Gastroesophageal sphincter (tissue), 4 donors: ENCODE data around the gene UPF2. TPM values are rescaled to one million over a fixed set of nuclear protein-coding genes. Genes with fewer than 3 reads are reported as not detected.

Experiments
- ATAC-seq: fragments of 150-250 bp; one replicate; pipeline ENCODE4 v1.9.1; 2016; ENCODE audit warnings: mild to moderate bottlenecking, moderate library complexity
- H3K27ac ChIP-seq, 4 donors: fragments of 200-600 bp; sonication (generic) in 3 of 4; 1 replicate in 3 of 4; 2 replicates in 1 of 4; pipeline ENCODE4 v1.5.1; 2016 to 2019
- H3K27me3 ChIP-seq: fragments of 200-600 bp; sonication (generic); one replicate; pipeline ENCODE4 v1.5.1; 2019
- H3K36me3 ChIP-seq, 2 donors: fragments of 200-600 bp; sonication (generic); one replicate each; pipeline ENCODE4 v1.5.1; 2019; ENCODE audit warnings: control low read depth in 1 of 2
- H3K4me1 ChIP-seq, 3 donors: fragments of 200-600 bp; sonication (generic); 1 replicate in 2 of 3; 2 replicates in 1 of 3; pipeline ENCODE4 v1.5.1; 2016 to 2019; ENCODE audit warnings: control low read depth in 2 of 3
- H3K4me3 ChIP-seq, 2 donors: fragments of 200-600 bp; sonication (generic); one replicate each; pipeline ENCODE4 v1.5.1; 2019; ENCODE audit warnings: mild to moderate bottlenecking in 1 of 2, moderate library complexity in 1 of 2
- H3K9me3 ChIP-seq, 3 donors: fragments of 200-600 bp; sonication (generic); one replicate each; pipeline ENCODE4 v1.5.1; 2017 to 2019; ENCODE audit warnings: control low read depth in 2 of 3
- EP300 ChIP-seq: sonication (generic); formaldehyde crosslinking; IDR thresholded peaks from one replicate; pipeline ENCODE4 v1.6.1; 2017; ENCODE audit warnings: antibody characterized with exemption, mild to moderate bottlenecking
- POLR2A ChIP-seq, 2 donors: fragments of 450-650 bp; IDR thresholded peaks; one replicate each; pipeline ENCODE4 v1.6.1; 2017; ENCODE audit warnings: antibody characterized with exemption in 2 of 2, mild to moderate bottlenecking in 2 of 2, moderate library complexity in 1 of 2
- POLR2AphosphoS5 ChIP-seq: sonication (generic); formaldehyde crosslinking; IDR thresholded peaks from one replicate; pipeline ENCODE4 v1.6.1; 2017; ENCODE audit warnings: antibody characterized with exemption
- WGBS, 2 donors: methylation state at CpG; one replicate each; pipeline ENCODE4 v1.1.5; 2018; ENCODE audit warnings: low coverage in 1 of 2; 5-methylcytosine and 5-hydroxymethylcytosine counted together
- total RNA-seq, 4 donors: library from RNA; depleted of rRNA; stranded (reverse); fragments of >200 nt; gene quantifications; one replicate each; pipeline ENCODE4 v1.1.0, GENCODE V29; 2016
- TF ChIP-seq, protein P1 (sequence below), 4 experiments: fragments of 200-600 bp in 2 of 4; fragments of 450-650 bp in 2 of 4; sonication (generic) in 1 of 4; IDR thresholded peaks; one replicate each; pipeline ENCODE4 v1.5.1; 2017 to 2019; ENCODE audit warnings: antibody characterized with exemption in 4 of 4, mild to moderate bottlenecking in 2 of 4, moderate library complexity in 2 of 4

UPF2 gene, protein sequence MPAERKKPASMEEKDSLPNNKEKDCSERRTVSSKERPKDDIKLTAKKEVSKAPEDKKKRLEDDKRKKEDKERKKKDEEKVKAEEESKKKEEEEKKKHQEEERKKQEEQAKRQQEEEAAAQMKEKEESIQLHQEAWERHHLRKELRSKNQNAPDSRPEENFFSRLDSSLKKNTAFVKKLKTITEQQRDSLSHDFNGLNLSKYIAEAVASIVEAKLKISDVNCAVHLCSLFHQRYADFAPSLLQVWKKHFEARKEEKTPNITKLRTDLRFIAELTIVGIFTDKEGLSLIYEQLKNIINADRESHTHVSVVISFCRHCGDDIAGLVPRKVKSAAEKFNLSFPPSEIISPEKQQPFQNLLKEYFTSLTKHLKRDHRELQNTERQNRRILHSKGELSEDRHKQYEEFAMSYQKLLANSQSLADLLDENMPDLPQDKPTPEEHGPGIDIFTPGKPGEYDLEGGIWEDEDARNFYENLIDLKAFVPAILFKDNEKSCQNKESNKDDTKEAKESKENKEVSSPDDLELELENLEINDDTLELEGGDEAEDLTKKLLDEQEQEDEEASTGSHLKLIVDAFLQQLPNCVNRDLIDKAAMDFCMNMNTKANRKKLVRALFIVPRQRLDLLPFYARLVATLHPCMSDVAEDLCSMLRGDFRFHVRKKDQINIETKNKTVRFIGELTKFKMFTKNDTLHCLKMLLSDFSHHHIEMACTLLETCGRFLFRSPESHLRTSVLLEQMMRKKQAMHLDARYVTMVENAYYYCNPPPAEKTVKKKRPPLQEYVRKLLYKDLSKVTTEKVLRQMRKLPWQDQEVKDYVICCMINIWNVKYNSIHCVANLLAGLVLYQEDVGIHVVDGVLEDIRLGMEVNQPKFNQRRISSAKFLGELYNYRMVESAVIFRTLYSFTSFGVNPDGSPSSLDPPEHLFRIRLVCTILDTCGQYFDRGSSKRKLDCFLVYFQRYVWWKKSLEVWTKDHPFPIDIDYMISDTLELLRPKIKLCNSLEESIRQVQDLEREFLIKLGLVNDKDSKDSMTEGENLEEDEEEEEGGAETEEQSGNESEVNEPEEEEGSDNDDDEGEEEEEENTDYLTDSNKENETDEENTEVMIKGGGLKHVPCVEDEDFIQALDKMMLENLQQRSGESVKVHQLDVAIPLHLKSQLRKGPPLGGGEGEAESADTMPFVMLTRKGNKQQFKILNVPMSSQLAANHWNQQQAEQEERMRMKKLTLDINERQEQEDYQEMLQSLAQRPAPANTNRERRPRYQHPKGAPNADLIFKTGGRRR
- 10 to 100 TPM; 23.8 to 40.9 (median 35.0) TPM for total RNA-seq

- peaks cover 0 to 38% (median 5%) of the 10 kb centered on the region in 3 donors for H3K4me1 ChIP-seq
- WGBS, 2 donors = 5 to 8% methylated on average over 26 to 28 of the region's 56 CpGs
These were observed at the start of gene UPF2 for GRCh38 chr10:12042797-12043651. Gene UPF2 (minus strand): TSS chr10:12042809. CDS start chr10:12035423, 7,386 bp downstream.

GRCh38 chr10:12091421-12091820 lies 48.8 kb upstream of the UPF2 start:
- ATAC-seq = no peak
- TF ChIP-seq POLR2AphosphoS5 (no peak), POLR2A (IDR thresholded peaks at IDR 0.05) (no peak), EP300 (no peak)
- TF ChIP-seq, protein P1, sequence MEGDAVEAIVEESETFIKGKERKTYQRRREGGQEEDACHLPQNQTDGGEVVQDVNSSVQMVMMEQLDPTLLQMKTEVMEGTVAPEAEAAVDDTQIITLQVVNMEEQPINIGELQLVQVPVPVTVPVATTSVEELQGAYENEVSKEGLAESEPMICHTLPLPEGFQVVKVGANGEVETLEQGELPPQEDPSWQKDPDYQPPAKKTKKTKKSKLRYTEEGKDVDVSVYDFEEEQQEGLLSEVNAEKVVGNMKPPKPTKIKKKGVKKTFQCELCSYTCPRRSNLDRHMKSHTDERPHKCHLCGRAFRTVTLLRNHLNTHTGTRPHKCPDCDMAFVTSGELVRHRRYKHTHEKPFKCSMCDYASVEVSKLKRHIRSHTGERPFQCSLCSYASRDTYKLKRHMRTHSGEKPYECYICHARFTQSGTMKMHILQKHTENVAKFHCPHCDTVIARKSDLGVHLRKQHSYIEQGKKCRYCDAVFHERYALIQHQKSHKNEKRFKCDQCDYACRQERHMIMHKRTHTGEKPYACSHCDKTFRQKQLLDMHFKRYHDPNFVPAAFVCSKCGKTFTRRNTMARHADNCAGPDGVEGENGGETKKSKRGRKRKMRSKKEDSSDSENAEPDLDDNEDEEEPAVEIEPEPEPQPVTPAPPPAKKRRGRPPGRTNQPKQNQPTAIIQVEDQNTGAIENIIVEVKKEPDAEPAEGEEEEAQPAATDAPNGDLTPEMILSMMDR (IDR thresholded peaks at IDR 0.05) = no peak
- no peak overlapping the region for H3K4me3 ChIP-seq
- H3K4me1 ChIP-seq = no peaks in the 10 kb centered on the region
- H3K27me3 ChIP-seq = no peaks in the 10 kb centered on the region
- WGBS, 2 donors = 94 to 100% methylated on average over 2 to 4 of the region's 4 CpGs
- H3K9me3 ChIP-seq = no peaks in the 10 kb centered on the region
- H3K36me3 ChIP-seq = peaks cover 0 to 97% of the 10 kb centered on the region in 2 donors
- H3K27ac ChIP-seq = no peak overlapping the region

More at GRCh38 chr10:12042797-12043651, at the start of gene UPF2:
- no peaks in the 10 kb centered on the region for H3K9me3 ChIP-seq
- H3K27ac ChIP-seq = peak within 1 kb of the TSS; percentile 83 to 98 (median 92)
- peak within 1 kb of the TSS; percentile 99 for H3K4me3 ChIP-seq
- H3K27me3 ChIP-seq = peaks cover 10% of the 10 kb centered on the region
- no peak for TF ChIP-seq EP300
- peak; percentile 76 for TF ChIP-seq POLR2AphosphoS5
- TF ChIP-seq, protein P1 (IDR thresholded peaks at IDR 0.05) = peak in 2 of 4 experiments; percentile 28 to 32
- peak; percentile 99 for ATAC-seq
- no peaks in the 10 kb centered on the region for H3K36me3 ChIP-seq

DNA sequence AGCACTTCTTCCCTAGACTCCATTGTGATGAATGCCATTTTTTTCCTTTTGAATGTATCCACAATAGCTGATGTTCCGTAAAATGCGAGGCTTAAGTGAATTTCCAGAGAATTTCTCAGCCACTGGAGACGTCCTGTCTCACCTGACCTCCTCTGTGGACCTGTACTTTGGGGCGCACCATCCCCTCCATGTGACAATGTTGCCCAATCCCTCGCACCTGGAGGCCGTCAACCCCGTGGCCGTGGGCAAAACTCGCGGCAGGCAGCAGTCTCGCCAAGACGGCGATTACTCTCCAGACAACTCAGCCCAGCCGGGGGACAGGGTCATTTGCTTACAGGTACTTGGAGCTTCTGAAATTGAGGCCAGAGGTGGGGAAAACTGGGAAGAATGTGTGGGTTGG lies 46.3 kb upstream of the UPF2 start:
- Histone ChIP-seq H3K27ac (no peak overlapping the region), H3K4me1 (no peaks in the 10 kb centered on the region), H3K36me3 (peaks cover 0 to 100% of the 10 kb centered on the region in 2 donors), H3K4me3 (no peak overlapping the region), H3K27me3 (no peaks in the 10 kb centered on the region), H3K9me3 (no peaks in the 10 kb centered on the region)
- no peak for ATAC-seq
- TF ChIP-seq POLR2AphosphoS5 = no peak
- TF ChIP-seq, protein P1 (IDR thresholded peaks at IDR 0.05) = no peak
- TF ChIP-seq EP300 = no peak
- TF ChIP-seq POLR2A (IDR thresholded peaks at IDR 0.05) = no peak
- WGBS, 2 donors = 89 to 100% methylated on average over 3 to 11 of the region's 14 CpGs

GRCh38 chr10:12081879-12082557 lies 39.4 kb upstream of the UPF2 start:
- H3K4me1 ChIP-seq = no peaks in the 10 kb centered on the region
- TF ChIP-seq POLR2AphosphoS5 = no peak
- TF ChIP-seq POLR2A (IDR thresholded peaks at IDR 0.05) = no peak
- no peak for TF ChIP-seq EP300
- TF ChIP-seq, protein P1 (IDR thresholded peaks at IDR 0.05) = no peak
- no peak overlapping the region for H3K27ac ChIP-seq
- no peaks in the 10 kb centered on the region for H3K27me3 ChIP-seq
- no peaks in the 10 kb centered on the region for H3K9me3 ChIP-seq
- ATAC-seq = no peak
- H3K4me3 ChIP-seq = no peak overlapping the region
- 90 to 96% methylated on average over 3 to 5 of the region's 6 CpGs for WGBS, 2 donors
- peaks cover 0 to 58% of the 10 kb centered on the region in 2 donors for H3K36me3 ChIP-seq
